Type B pancreatic cell (in vitro differentiated cells): ENCODE data around the gene RAF1. TPM values are rescaled to one million over a fixed set of nuclear protein-coding genes. Genes with fewer than 3 reads are reported as not detected.

Source experiments
- DNase-seq: peaks from one replicate; pipeline ENCODE4 v3.0.0; 2021; ENCODE audit warnings: mixed read lengths; ENCODE audit not compliant: unreplicated experiment; ENCODE audit errors: extremely low spot score
- H3K27ac Mint-ChIP-seq: 2 replicates; pipeline ENCODE4 v1.8.0; 2021; ENCODE audit warnings: mild to moderate bottlenecking, mixed read lengths
- H3K27me3 Mint-ChIP-seq: 2 replicates; pipeline ENCODE4 v1.8.0; 2021; ENCODE audit warnings: mixed read lengths
- H3K36me3 Mint-ChIP-seq: 2 replicates; pipeline ENCODE4 v1.8.0; 2021; ENCODE audit warnings: mixed read lengths
- H3K4me1 Mint-ChIP-seq: one replicate; pipeline ENCODE4 v1.8.0; 2021; ENCODE audit warnings: mixed read lengths; ENCODE audit not compliant: unreplicated experiment
- H3K4me3 Mint-ChIP-seq: 2 replicates; pipeline ENCODE4 v1.8.0; 2021; ENCODE audit warnings: mild to moderate bottlenecking, mixed read lengths
- H3K9me3 Mint-ChIP-seq: 2 replicates; pipeline ENCODE4 v1.8.0; 2021; ENCODE audit warnings: mixed read lengths
- CTCF ChIP-seq: fragments of 200-600 bp; sonication (generic); conservative IDR thresholded peaks from 2 replicates; pipeline ENCODE4 v1.5.0; 2021; ENCODE audit warnings: antibody characterized with exemption, mild to moderate bottlenecking
- total RNA-seq: library from RNA; stranded (reverse); gene quantifications from 2 replicates; pipeline ENCODE4 v1.2.1, GENCODE V29; 2021; ENCODE audit warnings: low replicate concordance

RAF1 gene
- total RNA-seq, 1 donor from 2014 or later: 92.1 TPM

GRCh38 chr3:12695916-12696315 lies 32.0 kb upstream of the RAF1 start:
- no peaks in the 10 kb centered on the region for H3K36me3 Mint-ChIP-seq
- no peak overlapping the region for H3K27ac Mint-ChIP-seq

DNA sequence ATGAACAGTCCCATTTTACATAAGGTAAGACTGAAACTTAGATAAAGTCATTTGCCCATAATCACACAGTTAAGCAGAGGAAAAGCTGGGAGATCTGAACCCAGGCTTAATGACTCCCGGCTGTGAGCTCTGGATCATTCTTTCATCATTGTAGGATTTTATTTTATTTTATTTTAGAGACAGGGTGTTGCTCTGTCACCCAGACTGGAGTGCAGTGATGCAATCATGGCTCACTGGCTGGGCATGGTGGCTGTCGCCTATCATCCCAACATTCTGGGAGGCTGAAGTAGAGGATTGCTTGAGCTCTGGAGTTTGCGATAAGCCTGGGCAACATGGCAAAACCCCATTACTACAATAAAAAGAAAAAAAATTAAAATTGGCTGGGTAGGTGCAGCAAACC lies 31.2 kb upstream of the RAF1 start:
- no peak overlapping the region for H3K4me3 Mint-ChIP-seq
- H3K4me1 Mint-ChIP-seq: peaks cover 7% of the 10 kb centered on the region
- H3K9me3 Mint-ChIP-seq: no peaks in the 10 kb centered on the region
- H3K36me3 Mint-ChIP-seq: no peaks in the 10 kb centered on the region
- DNase-seq: no peak
- no peak overlapping the region for H3K27ac Mint-ChIP-seq
- no peaks in the 10 kb centered on the region for H3K27me3 Mint-ChIP-seq
- TF ChIP-seq CTCF: no peak

More at GRCh38 chr3:12695916-12696315, 32.0 kb upstream of the RAF1 start:
- no peak for DNase-seq
- Mint-ChIP-seq H3K4me1 (peaks cover 10% of the 10 kb centered on the region), H3K4me3 (no peak overlapping the region), H3K9me3 (no peaks in the 10 kb centered on the region), H3K27me3 (no peaks in the 10 kb centered on the region)
- no peak for TF ChIP-seq CTCF

DNA sequence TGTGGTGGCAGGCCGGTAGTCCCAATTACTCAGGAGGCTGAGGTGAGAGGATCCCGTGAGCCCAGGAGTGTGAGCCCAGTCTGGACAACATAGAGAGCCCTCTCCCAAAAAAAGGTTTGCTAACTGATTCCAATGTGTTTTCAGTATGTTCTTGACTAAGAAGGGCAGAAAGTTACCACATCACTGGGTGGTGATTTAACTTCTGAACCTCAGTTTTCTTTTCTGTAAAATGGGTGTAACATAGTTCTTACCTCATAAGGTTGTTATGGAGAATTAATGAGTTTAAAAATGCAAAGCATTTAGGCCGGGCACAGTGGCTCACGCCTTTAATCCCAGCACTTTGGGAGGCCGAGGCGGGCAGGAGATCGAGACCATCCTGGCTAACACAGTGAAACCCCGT lies 28.5 kb upstream of the RAF1 start:
- Mint-ChIP-seq H3K27ac (no peak overlapping the region), H3K36me3 (no peaks in the 10 kb centered on the region), H3K4me1 (peaks cover 7% of the 10 kb centered on the region), H3K27me3 (no peaks in the 10 kb centered on the region), H3K4me3 (no peak overlapping the region), H3K9me3 (no peaks in the 10 kb centered on the region)
- DNase-seq: no peak
- no peak for TF ChIP-seq CTCF

- no peaks in the 10 kb centered on the region for H3K9me3 Mint-ChIP-seq
- DNase-seq: no peak
- H3K4me3 Mint-ChIP-seq: no peak overlapping the region
- no peaks in the 10 kb centered on the region for H3K36me3 Mint-ChIP-seq
- peaks cover 7% of the 10 kb centered on the region for H3K4me1 Mint-ChIP-seq
- H3K27me3 Mint-ChIP-seq: no peaks in the 10 kb centered on the region
- H3K27ac Mint-ChIP-seq: no peak overlapping the region
- TF ChIP-seq CTCF: no peak
Observed at GRCh38 chr3:12689997-12690711, 26.2 kb upstream of the RAF1 start.

DNA sequence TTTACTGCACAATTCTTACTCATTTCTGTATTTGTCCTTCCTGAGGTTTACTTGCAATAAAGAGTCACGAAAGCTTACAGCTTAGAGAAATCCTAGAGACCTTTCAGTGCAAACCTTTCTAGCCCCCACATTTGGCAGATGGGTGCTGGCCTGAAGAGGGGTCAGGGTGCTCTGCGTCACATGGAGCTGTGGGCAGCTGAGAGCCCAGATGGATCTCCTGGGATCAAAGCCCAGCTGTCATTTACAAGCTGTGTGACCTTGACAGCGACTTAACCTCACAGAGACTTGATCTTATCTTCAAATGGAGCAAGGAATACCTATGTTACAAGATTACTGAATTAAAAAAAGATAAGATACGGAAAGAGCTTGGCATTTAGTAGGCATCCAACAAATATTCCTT lies 24.0 kb upstream of the RAF1 start:
- DNase-seq: no peak
- Mint-ChIP-seq H3K9me3 (no peaks in the 10 kb centered on the region), H3K27me3 (no peaks in the 10 kb centered on the region), H3K4me3 (no peak overlapping the region), H3K4me1 (no peaks in the 10 kb centered on the region), H3K36me3 (no peaks in the 10 kb centered on the region), H3K27ac (no peak overlapping the region)
- no peak for TF ChIP-seq CTCF

GRCh38 chr3:12686096-12686495 lies 22.2 kb upstream of the RAF1 start:
- Mint-ChIP-seq H3K4me1 (peaks cover 4% of the 10 kb centered on the region), H3K27ac (no peak overlapping the region), H3K9me3 (no peaks in the 10 kb centered on the region), H3K4me3 (no peak overlapping the region), H3K27me3 (no peaks in the 10 kb centered on the region), H3K36me3 (no peaks in the 10 kb centered on the region)
- no peak for TF ChIP-seq CTCF
- no peak for DNase-seq
